Amniotic epithelial cell (primary cell): Measurements from ENCODE around the gene PDCD11.
"Not testable (repeated sequence)": the region's sequence is repeated elsewhere in the genome, so short reads cannot be mapped to it uniquely, and the experiment has no call there.

Experiments
- DNase-seq: peaks from one replicate; pipeline ENCODE4 v3.0.0-alpha.2; 2010; ENCODE audit warnings: low read depth

The PDCD11 gene

DNA sequence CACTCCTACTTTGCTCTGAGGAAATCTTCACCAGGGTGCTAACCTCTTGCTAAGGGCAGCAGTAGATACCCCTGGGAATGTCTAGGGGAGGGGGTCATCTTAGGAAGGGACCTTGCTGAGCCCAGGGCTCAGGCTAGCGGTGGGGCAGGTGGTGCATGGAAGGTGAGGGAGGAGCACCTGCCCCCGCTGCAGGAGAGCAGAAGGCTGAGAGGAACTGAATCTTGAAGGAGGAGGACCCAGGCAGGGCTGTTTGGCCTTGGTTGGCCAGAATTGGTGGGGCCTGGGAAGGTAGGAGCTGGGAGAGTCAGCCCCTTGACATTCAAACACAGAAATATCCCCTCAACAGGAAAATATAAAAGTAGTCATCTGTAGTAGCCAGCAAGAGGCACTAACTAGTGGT is 75.6 kb downstream of the PDCD11 start:
- no peak for DNase-seq

DNA sequence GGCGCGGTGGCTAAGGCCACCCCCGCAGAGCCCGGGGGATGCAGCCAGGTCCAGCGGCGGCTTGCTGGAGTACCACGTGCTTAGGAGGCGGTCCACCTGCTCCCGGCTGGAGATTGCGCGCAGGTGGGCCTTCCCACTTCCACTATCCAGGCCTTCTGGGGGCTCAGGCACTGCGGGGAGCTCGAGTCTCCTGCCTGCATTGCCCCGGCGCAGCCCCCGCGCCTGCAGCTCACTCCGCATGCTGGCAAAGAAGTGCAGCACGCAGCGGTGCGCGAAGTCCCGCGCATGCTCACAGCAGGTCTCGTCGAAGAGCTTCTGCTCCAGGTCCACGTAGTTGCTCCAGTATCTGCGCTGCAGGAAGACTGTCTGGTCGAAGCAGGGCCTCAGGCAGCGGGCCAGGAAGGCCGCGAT is 76.8 kb downstream of the PDCD11 start:
- peak; percentile 23 for DNase-seq

DNA sequence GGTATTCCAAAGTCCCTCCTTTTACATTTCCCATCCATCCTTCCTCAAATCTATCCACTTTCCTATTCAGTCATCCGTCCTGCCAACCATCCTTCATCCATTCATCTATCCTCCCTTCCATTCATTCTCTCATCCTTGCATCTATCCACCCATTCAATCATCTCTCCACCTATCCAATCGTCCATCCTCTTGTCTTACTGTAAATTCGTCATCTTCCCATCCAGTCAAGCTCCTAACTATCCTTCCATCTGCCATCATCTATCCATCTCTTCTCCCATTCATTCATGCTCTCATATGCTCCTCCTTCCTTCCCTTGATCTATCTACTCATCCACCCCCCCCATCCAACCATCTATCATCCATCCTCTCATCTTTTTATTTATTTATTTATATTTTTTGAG is 77.7 kb downstream of the PDCD11 start:
- DNase-seq, result no peak

GRCh38 chr10:103475437-103475836 is 79.0 kb downstream of the PDCD11 start:
- no peak for DNase-seq

DNA sequence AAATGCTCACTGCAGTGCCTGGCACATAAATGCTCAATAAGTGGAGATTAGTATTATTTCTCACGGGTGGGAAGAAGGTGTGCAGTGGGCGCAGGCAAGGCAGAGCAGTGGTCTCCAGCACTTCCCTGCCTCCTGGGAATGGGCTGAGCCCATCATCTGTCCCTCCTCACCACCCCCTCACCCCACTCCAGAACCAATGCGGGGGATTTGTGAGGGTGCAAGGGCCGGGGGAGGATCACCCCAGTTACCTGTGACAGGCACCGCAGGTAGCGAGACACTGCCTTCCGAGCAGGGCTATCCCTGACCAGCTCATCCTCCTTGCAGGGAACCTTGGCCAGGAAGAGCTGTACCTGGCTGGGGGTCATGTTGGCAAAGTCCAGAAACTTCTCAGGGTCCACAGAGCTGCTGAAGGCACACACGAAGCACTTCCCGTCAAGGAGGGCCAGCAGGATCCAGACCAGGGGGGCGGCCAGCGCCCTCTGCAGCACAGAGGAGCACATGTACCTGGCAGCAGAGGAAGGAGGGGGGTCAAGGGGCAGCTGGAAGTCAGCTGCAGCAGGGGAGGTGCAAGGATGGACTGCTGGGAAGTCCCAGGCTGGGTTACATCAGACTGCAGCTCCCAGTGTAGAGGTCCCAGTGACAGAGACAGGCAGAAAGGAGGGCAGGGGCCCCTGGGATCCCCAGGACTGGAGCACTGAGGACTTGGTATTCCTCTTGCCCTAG is 79.8 kb downstream of the PDCD11 start:
- DNase-seq, result no peak

DNA sequence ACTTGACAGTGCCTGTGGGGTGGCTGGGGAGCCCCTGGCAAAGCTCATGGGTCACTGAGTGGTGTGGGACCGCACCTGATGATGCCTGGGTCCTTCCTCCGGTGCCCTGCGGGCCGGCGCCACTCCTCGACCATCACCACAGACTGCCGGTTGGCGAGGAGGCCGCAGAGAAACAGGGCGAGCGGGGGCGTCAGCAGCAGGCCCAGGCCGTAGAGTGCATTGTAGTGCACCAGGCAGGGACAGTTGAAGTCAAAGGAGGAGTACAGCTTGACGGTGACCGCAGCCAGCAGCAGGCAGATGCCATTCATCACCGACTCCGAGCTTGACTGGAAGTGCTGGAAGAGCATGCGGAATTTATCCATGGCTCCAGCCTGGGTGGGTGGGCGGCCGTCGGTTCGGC is 82.2 kb downstream of the PDCD11 start:
- no peak for DNase-seq

DNA sequence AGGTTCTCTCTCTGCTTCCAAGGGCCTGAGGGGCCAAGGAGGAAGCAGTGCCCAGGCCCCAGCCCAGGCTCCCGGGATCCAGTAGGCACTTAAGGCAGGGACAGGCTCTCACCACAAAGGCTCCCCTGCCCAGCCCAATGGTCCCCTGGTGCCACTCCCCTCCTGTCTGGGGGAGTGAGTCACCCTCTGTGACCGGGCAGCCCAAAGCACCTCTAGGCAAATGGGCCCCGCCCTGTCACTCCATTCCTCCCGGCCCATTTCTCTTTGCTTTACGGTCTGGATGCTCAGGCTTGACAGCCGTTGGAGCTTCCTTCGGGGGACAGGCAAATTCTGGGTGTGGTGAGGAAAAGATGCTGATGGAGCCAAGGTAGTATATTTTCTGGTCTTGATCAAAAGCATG is 82.7 kb downstream of the PDCD11 start, which contains the start of gene CALHM3:
Gene CALHM3, minus strand, starts transcription at position 106 of the 400 bp plus-strand sequence. CDS start 208 bp downstream, outside the sequence.
- no peak for DNase-seq

- DNase-seq, result no peak
Measured at GRCh38 chr10:103480521-103480920, 84.1 kb downstream of the PDCD11 start.

DNA sequence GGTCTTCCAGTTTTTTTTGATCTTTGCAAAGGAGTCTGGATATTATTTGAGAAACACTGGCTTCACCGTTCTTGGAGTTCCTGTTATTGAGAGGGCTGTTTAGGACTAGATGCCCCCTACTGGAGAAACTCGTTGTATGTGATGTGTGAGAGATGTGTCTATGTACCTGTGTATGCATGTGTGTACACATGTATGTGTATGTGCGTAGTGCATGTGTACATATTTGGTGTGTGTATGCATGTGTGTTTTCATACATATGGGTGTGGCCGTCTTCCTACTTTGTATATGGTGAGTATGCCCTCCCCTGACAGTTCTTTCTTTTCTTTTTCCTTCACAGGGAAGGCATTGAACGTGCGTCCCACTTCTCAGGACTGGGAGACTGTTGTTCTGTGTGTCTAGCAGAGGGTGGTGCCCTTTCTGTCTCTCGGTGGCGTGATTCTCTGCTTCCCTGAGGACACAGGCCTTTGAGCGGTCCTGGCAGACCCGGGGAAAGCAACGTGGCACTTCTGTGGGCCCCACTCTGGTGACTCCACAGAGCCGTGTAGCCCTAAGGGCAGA is 85.6 kb downstream of the PDCD11 start:
- DNase-seq, result peak; percentile 71

DNA sequence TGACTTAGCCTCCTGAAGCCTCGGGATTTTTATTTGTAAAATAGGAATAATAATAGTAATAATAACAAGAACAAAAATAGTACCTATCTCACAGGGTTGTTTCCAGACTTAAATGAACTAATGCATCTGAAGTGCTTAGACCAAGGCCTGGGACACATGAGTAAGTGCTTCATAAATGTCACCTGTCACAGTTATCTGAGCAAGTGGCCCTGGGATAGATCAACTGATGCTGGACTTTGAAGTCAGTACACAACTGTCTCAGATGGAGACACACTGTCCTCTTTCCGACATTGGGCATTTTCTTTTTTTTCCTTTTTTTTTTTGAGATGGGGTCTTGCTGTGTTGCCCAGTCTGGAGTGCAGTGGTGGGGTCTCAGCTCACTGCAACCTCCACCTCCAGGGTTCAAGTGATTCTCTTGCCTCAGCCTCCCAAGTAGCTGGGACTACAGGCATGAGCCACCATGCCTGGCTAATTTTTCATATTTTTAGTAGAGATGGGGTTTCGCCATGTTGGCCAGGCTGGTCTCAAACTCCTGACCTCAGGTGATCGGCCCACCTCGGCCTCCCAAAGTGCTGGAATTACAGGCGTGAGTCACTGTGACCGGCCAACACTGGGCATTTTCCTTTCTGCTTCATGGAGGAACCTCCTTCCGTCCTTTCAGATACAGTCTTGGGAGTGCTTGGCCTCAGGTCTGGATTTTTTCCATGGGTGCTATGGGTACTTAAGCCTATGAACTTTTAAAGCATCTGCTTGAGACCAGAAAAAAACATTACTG is 90.4 kb downstream of the PDCD11 start:
- not testable (repeated sequence) for DNase-seq

GRCh38 chr10:103487410-103487708 is 90.9 kb downstream of the PDCD11 start:
- no peak for DNase-seq

GRCh38 chr10:103490986-103491314 is 94.5 kb downstream of the PDCD11 start:
- no peak for DNase-seq

DNA sequence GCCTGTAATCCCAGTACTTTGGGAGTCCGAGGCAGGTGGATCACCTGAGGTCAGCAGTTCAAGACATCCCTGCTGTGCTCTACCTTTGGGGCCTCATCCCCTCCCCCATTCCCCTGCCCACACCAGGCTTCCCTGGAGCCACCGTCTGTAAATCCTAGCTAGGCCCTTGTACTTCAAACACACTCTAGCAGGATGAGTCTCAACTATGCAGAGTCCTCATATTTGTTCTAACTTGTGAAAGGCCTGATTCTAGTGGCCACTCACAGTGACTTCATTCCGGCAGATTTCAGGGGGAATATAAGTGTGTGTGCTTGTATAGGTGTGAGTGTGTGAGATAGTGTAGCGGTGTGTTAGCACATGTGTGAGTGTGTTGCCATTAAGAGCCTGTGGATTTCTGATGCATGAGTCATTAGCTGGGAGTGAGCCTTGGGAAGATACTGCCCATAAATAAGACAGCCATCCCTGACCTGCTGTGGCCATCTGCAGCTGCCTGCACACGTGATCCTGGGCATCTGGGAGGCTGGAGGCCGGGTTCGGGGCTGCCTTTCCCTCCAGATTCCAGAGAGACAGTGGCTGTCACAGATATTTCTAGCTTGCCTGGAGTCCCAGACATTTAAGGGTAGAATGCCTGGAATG is 95.4 kb downstream of the PDCD11 start:
- peak; percentile 98 for DNase-seq

GRCh38 chr10:103492655-103493261 is 96.3 kb downstream of the PDCD11 start:
- DNase-seq, result no peak

- DNase-seq, result no peak
Measured at GRCh38 chr10:103493362-103493915, 97.0 kb downstream of the PDCD11 start, which contains the start of gene NEURL1. Gene NEURL1, plus strand, starts transcription at chr10:103493705. Its CDS starts 683 bp downstream, at chr10:103494388.

DNA sequence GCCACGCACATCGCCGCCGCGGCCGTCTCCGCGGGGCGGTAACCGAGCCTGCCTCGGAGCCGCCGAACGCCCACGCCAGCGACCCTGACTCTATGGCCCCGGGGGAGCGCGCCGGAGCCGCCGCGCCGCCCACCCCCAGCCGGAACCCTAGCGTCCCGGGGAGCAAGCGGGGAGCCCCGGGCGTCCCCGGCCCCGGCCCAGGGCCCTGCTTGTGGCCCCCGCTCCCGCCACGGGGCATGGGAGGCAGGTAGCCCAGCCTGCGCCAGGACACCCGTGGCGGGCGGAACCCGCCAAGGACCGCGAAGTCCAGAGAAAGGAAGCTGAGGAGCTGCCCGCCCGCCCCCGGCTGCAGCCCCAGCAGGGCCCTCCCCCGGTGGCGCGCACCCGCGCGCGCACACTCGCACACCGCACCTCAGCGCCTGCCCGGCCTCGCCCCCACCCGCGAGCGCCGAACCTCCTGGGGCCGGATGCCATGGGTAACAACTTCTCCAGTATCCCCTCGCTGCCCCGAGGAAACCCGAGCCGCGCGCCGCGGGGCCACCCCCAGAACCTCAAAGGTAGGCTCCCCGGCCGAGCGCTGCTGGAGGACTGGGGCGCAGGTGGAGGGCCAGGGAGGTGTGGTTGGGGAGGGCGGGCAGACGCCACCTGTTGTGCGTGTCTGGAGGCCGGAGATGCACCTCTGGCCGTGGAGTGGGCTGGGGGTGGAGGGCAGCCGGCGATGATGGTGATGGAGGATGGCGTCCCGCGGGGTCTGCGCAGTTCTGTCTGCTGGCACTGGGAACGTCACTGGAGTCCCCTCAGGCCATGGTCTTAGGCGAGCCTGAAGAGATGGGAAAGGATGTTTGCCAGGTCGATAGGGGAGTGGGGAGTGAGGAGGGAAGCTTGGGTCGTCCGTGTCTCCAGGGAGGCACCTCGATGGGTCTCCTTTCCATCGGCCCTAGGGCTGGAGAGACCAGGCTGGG is 97.8 kb downstream of the PDCD11 start:
- no peak for DNase-seq

GRCh38 chr10:103495321-103495720 is 98.9 kb downstream of the PDCD11 start:
- no peak for DNase-seq
